Neural progenitor cell (in vitro differentiated cells): ENCODE results near the gene BMPER. TPM values are rescaled to one million over a fixed set of nuclear protein-coding genes. Genes with fewer than 3 reads are reported as not detected.

Source experiments
- DNase-seq: peaks from one replicate; pipeline ENCODE4 v3.0.0-alpha.2; 2016; ENCODE audit warnings: low spot score
- H2AFZ ChIP-seq: fragments of 200-600 bp; sonication (generic); replicated peaks from 2 replicates; pipeline ENCODE4 v1.6.1; 2016; ENCODE audit warnings: antibody characterized with exemption
- H3F3A ChIP-seq: fragments of 200-600 bp; sonication (generic); 2 replicates; pipeline ENCODE4 v1.6.1; 2016; ENCODE audit warnings: antibody characterized with exemption, low read depth
- H3K27ac ChIP-seq: fragments of 200-600 bp; sonication (generic); 2 replicates; pipeline ENCODE4 v1.5.1; 2016; ENCODE audit warnings: mild to moderate bottlenecking
- H3K27me3 ChIP-seq: fragments of 200-600 bp; sonication (generic); 2 replicates; pipeline ENCODE4 v1.6.1; 2016; ENCODE audit warnings: mild to moderate bottlenecking, moderate library complexity
- H3K36me3 ChIP-seq: fragments of 200-600 bp; sonication (generic); 2 replicates; pipeline ENCODE4 v1.5.1; 2016
- H3K4me1 ChIP-seq: fragments of 200-600 bp; sonication (generic); 2 replicates; pipeline ENCODE4 v1.6.1; 2016; ENCODE audit warnings: mixed run types
- H3K4me2 ChIP-seq: fragments of 200-600 bp; sonication (generic); 2 replicates; pipeline ENCODE4 v1.6.1; 2016
- H3K4me3 ChIP-seq: fragments of 200-600 bp; sonication (generic); 2 replicates; pipeline ENCODE4 v1.5.1; 2016
- H3K79me2 ChIP-seq: fragments of 200-600 bp; sonication (generic); 2 replicates; pipeline ENCODE4 v1.6.1; 2016; ENCODE audit warnings: low read depth
- H3K9ac ChIP-seq: fragments of 200-600 bp; sonication (generic); 2 replicates; pipeline ENCODE4 v1.6.1; 2016
- H3K9me3 ChIP-seq: fragments of 200-600 bp; sonication (generic); 2 replicates; pipeline ENCODE4 v1.5.1; 2016; ENCODE audit warnings: low read depth
- H4K20me1 ChIP-seq: fragments of 200-600 bp; sonication (generic); 2 replicates; pipeline ENCODE4 v1.6.1; 2016; ENCODE audit warnings: low read depth
- H3K27ac Mint-ChIP-seq: 3 replicates; pipeline ENCODE4 v1.8.0; 2021; ENCODE audit warnings: mixed read lengths
- H3K27me3 Mint-ChIP-seq: 2 replicates; pipeline ENCODE4 v1.8.0; 2022; ENCODE audit warnings: low read depth, mild to moderate bottlenecking, inconsistent platforms, moderate library complexity, mixed read lengths; ENCODE audit not compliant: insufficient read depth
- H3K36me3 Mint-ChIP-seq: 3 replicates; pipeline ENCODE4 v1.8.0; 2021; ENCODE audit warnings: mixed read lengths
- H3K4me1 Mint-ChIP-seq: 3 replicates; pipeline ENCODE4 v1.8.0; 2021; ENCODE audit warnings: mixed read lengths
- H3K4me3 Mint-ChIP-seq: 3 replicates; pipeline ENCODE4 v1.8.0; 2021; ENCODE audit warnings: mild to moderate bottlenecking, moderate library complexity, mixed read lengths
- H3K9me3 Mint-ChIP-seq: 3 replicates; pipeline ENCODE4 v1.8.0; 2020; ENCODE audit warnings: mixed read lengths
- EZH2 ChIP-seq: fragments of 200-600 bp; sonication (generic); IDR thresholded peaks from 2 replicates; pipeline ENCODE4 v1.6.1; 2017; ENCODE audit warnings: antibody characterized with exemption, mild to moderate bottlenecking, moderate library complexity
- EZH2phosphoT487 ChIP-seq: fragments of 200-600 bp; sonication (generic); IDR thresholded peaks from 2 replicates; pipeline ENCODE4 v1.6.1; 2017; ENCODE audit warnings: antibody characterized with exemption
- total RNA-seq: library from RNA; depleted of rRNA; stranded (reverse); fragments of >200 nt; gene quantifications from 2 replicates; pipeline ENCODE4 v1.2.3, GENCODE V29; 2015; ENCODE audit warnings: low replicate concordance
- TF ChIP-seq, protein P1 (sequence below): fragments of 200-600 bp; sonication (generic); IDR thresholded peaks from 2 replicates; pipeline ENCODE4 v1.5.1; 2017; ENCODE audit warnings: antibody characterized with exemption, mild to moderate bottlenecking

Gene BMPER
- total RNA-seq, 1 donor from 2014 or later: 1.2 TPM

DNA sequence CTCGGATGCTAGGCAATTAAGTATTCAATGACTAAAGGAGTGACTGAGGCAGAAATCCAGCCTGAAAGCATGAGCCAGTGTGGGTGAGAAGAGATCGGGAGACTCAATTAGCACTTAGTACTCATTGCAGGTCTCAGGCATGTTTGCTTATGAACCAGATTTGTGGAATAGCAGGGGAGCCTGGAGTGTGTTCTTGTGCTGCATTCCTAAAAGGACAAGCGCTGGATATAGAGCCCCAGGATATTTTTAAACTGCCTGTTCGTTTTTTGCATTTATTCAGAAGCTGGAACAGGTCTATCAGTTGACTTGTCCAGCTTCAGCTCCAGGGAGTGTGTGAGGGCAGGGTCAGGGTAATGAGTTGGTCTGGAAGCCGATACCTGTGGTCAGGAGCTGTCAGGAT is 120.3 kb downstream of the BMPER start:
- Histone ChIP-seq H3K36me3 (no peaks in the 10 kb centered on the region), H3K9me3 (no peaks in the 10 kb centered on the region), H3K27ac (no peak overlapping the region), H3K4me2 (no peak overlapping the region), H3K9ac (no peak overlapping the region), H3K4me1 (peaks cover 15% of the 10 kb centered on the region), H3K4me3 (no peak overlapping the region), H3F3A (no peaks in the 10 kb centered on the region), H2AFZ (no peak overlapping the region), H3K79me2 (no peaks in the 10 kb centered on the region), H3K27me3 (no peaks in the 10 kb centered on the region), H4K20me1 (no peaks in the 10 kb centered on the region)
- Mint-ChIP-seq H3K27me3 (peaks cover 2% of the 10 kb centered on the region), H3K4me1 (peaks cover 6% of the 10 kb centered on the region), H3K4me3 (no peak overlapping the region), H3K27ac (no peak overlapping the region), H3K9me3 (no peaks in the 10 kb centered on the region), H3K36me3 (no peaks in the 10 kb centered on the region)
- TF ChIP-seq EZH2 (no peak), EZH2phosphoT487 (no peak)
- TF ChIP-seq, protein P1, sequence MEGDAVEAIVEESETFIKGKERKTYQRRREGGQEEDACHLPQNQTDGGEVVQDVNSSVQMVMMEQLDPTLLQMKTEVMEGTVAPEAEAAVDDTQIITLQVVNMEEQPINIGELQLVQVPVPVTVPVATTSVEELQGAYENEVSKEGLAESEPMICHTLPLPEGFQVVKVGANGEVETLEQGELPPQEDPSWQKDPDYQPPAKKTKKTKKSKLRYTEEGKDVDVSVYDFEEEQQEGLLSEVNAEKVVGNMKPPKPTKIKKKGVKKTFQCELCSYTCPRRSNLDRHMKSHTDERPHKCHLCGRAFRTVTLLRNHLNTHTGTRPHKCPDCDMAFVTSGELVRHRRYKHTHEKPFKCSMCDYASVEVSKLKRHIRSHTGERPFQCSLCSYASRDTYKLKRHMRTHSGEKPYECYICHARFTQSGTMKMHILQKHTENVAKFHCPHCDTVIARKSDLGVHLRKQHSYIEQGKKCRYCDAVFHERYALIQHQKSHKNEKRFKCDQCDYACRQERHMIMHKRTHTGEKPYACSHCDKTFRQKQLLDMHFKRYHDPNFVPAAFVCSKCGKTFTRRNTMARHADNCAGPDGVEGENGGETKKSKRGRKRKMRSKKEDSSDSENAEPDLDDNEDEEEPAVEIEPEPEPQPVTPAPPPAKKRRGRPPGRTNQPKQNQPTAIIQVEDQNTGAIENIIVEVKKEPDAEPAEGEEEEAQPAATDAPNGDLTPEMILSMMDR: no peak
- DNase-seq: no peak

DNA sequence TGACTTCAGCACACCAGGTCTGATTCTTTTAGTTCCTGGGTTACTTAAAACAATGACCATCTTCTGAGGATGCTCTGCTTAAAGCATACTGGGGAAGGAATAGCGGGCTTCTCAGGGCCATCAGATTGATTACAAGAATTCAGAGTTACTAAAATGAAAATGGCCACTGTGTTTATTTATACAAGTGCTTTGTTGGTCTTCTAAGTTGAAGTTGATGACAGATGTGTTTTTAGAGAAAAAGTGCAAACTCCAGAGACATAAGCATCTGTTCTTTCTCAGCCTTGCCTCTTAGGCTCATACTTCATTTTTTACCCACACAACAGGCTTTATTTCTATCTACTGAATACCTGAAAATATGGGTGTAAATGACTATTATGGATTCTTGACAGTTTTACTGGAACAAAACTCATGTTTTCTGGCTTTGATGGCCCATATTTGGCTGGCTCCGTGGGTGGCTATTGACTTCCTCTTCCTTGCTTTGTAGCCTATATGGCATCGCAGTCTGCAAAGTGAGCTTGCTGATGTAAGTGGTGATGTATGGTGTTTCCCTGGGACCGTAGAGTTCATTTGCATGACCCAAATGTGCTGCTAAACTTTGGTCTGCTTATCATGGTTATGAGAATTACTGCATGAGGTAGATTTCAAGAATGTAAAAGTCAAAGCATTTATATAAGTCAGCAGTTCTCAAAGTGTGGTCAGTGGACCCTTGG is 121.3 kb downstream of the BMPER start:
- Histone ChIP-seq H3K27me3 (no peaks in the 10 kb centered on the region), H2AFZ (no peak overlapping the region), H3K4me1 (peaks cover 8% of the 10 kb centered on the region), H3K27ac (no peak overlapping the region), H3K36me3 (no peaks in the 10 kb centered on the region), H4K20me1 (no peaks in the 10 kb centered on the region), H3F3A (no peaks in the 10 kb centered on the region), H3K79me2 (no peaks in the 10 kb centered on the region), H3K4me2 (no peak overlapping the region), H3K9ac (no peak overlapping the region), H3K4me3 (no peak overlapping the region), H3K9me3 (no peaks in the 10 kb centered on the region)
- no peak for TF ChIP-seq EZH2phosphoT487
- no peak for TF ChIP-seq EZH2
- TF ChIP-seq, protein P1: no peak
- H3K36me3 Mint-ChIP-seq: no peaks in the 10 kb centered on the region
- peaks cover 2% of the 10 kb centered on the region for H3K27me3 Mint-ChIP-seq
- H3K27ac Mint-ChIP-seq: no peak overlapping the region
- DNase-seq: no peak
- peaks cover 6% of the 10 kb centered on the region for H3K4me1 Mint-ChIP-seq
- no peaks in the 10 kb centered on the region for H3K9me3 Mint-ChIP-seq
- H3K4me3 Mint-ChIP-seq: no peak overlapping the region

DNA sequence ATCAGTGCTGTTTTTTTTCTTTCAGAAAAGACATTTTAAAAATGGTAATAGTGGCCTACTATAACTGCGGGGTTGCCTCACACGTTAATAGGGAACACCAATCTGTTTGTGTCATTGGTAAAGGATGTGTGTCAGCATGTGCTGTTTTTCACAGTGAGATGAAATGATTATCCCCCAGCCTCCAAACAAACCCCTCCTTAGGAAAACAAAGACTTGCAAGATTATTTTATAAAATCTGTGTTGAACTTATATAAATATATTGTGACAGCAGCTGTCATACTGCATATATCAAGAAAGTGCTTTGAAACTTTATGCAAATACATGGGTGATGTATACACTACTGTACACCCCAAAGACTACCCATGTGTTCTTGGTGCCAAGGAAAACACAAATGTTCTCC is 125.8 kb downstream of the BMPER start:
- Histone ChIP-seq H3K9ac (no peak overlapping the region), H2AFZ (no peak overlapping the region), H3F3A (no peaks in the 10 kb centered on the region), H4K20me1 (no peaks in the 10 kb centered on the region), H3K4me1 (peaks cover 12% of the 10 kb centered on the region), H3K4me2 (no peak overlapping the region), H3K36me3 (no peaks in the 10 kb centered on the region), H3K4me3 (no peak overlapping the region), H3K27me3 (no peaks in the 10 kb centered on the region), H3K9me3 (no peaks in the 10 kb centered on the region), H3K27ac (no peak overlapping the region), H3K79me2 (no peaks in the 10 kb centered on the region)
- DNase-seq: no peak
- TF ChIP-seq EZH2: no peak
- TF ChIP-seq, protein P1: no peak
- TF ChIP-seq EZH2phosphoT487: no peak
- Mint-ChIP-seq H3K36me3 (no peaks in the 10 kb centered on the region), H3K4me3 (no peak overlapping the region), H3K27me3 (no peaks in the 10 kb centered on the region), H3K27ac (no peak overlapping the region), H3K4me1 (peaks cover under 1% of the 10 kb centered on the region), H3K9me3 (no peaks in the 10 kb centered on the region)
